ENCODE results near the gene PTPN14. TPM values are rescaled to one million over a fixed set of nuclear protein-coding genes. Genes with fewer than 3 reads are reported as not detected.
A peak's percentile ranks its signal among the peaks of the same experiment; 100 is the strongest.

The PTPN14 gene
- total RNA-seq, 2 experiments from 2014 or later = 0.20 to 0.28 TPM

DNA sequence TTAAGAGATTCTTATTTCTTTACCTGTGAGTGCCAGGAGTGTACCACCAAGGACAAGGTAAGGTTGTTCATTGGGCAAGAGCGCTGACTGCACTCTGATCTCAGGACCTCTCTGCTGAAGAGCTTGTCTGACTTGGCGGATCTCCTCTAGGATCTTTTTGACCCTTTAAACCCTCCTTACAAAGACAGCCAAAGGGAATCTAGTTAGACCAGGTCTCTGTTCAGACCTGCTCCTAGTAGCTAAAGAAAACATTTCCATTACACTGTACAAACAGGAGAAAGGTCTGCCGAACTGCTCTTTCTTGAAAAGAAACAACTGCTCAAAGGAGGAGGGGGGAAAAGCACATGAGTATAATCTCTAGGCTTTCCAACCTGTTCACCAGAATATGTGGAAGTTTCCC lies 221.2 kb downstream of the PTPN14 start:
- ChIA-PET CTCF (interaction anchor here (0.6 to 14.8 kb wide), 18 partner anchors 9 to 297 kb away, joined by 4 to 390 read pairs (median 14); no protein-coding TSS in a partner anchor), POLR2A (interaction anchor here (0.7 to 1.5 kb wide), 2 partner anchors 69 to 122 kb away, joined by 3 to 4 read pairs; no protein-coding TSS in a partner anchor)
- peaks cover 16% of the 10 kb centered on the region for H3K4me1 Mint-ChIP-seq

GRCh38 chr1:214329470-214330220 lies 221.8 kb downstream of the PTPN14 start:
- ChIA-PET CTCF (interaction anchor here (0.6 to 14.8 kb wide), 30 partner anchors 8 to 298 kb away, joined by 3 to 390 read pairs (median 6); partner anchors contain the start of gene SMYD2), POLR2A (interaction anchor here (0.7 to 3.3 kb wide), 3 partner anchors 68 to 121 kb away, joined by 3 to 18 read pairs (median 4); no protein-coding TSS in a partner anchor)
- H3K4me3 Mint-ChIP-seq = no peak overlapping the region
- peaks cover 16% of the 10 kb centered on the region for H3K4me1 Mint-ChIP-seq
- H3K9me3 Mint-ChIP-seq = no peaks in the 10 kb centered on the region
- no peak for DNase-seq
- H3K27ac Mint-ChIP-seq = no peak overlapping the region
- peaks cover 10% of the 10 kb centered on the region for H3K36me3 Mint-ChIP-seq (ENCODE audit: low read depth)
- H3K27me3 Mint-ChIP-seq = no peaks in the 10 kb centered on the region

More for the DNA sequence above, 221.2 kb downstream of the PTPN14 start:
- Mint-ChIP-seq H3K36me3 (ENCODE audit: low read depth) (peaks cover 10% of the 10 kb centered on the region), H3K27me3 (no peaks in the 10 kb centered on the region), H3K9me3 (no peaks in the 10 kb centered on the region), H3K4me3 (no peak overlapping the region), H3K27ac (no peak overlapping the region)
- DNase-seq = no peak

- Mint-ChIP-seq H3K4me3 (no peak overlapping the region), H3K27me3 (no peaks in the 10 kb centered on the region), H3K9me3 (no peaks in the 10 kb centered on the region), H3K27ac (no peak overlapping the region), H3K36me3 (ENCODE audit: low read depth) (peaks cover 6% of the 10 kb centered on the region), H3K4me1 (peaks cover 16% of the 10 kb centered on the region)
- CTCF ChIA-PET = interaction anchor here (0.6 to 14.8 kb wide), 35 partner anchors 9 to 371 kb away, joined by 3 to 390 read pairs (median 5); partner anchors contain the start of gene SMYD2
- DNase-seq = peak; percentile 84
- POLR2A ChIA-PET = interaction anchor here (1.4 to 3.3 kb wide), 2 partner anchors 68 to 115 kb away, joined by 5 to 18 read pairs; no protein-coding TSS in a partner anchor
Observed at GRCh38 chr1:214328770-214329469, 222.5 kb downstream of the PTPN14 start.

DNA sequence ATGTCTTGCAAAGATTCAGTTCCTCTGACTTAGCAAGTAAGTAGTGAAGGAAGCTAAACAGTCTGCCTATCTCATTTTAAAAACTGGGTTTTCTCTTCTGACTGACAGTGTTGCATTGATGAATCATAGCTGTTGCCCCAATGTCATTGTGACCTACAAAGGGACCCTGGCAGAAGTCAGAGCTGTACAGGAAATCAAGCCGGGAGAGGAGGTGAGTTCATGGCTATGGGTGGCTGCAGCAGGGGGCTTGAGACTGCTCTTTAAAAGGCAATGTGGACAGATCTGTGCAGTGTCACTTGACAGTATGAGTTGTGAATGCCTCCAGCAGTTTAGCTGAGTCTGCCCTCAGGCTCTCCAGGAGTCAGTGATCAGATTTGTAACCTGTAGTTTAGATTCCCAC lies 223.9 kb downstream of the PTPN14 start:
- no peak for DNase-seq
- Mint-ChIP-seq H3K4me3 (no peak overlapping the region), H3K36me3 (ENCODE audit: low read depth) (peaks cover 6% of the 10 kb centered on the region), H3K27me3 (no peaks in the 10 kb centered on the region), H3K4me1 (peaks cover 16% of the 10 kb centered on the region), H3K9me3 (no peaks in the 10 kb centered on the region), H3K27ac (no peak overlapping the region)
- ChIA-PET POLR2A (interaction anchor here (3.3 kb wide), 1 partner anchor 66 kb away, joined by 18 read pairs; no protein-coding TSS in a partner anchor), CTCF (interaction anchor here (0.8 to 14.8 kb wide), 15 partner anchors 9 to 370 kb away, joined by 3 to 390 read pairs (median 10); partner anchors contain the start of gene SMYD2)

- CTCF ChIA-PET = interaction anchor here (1.8 to 14.8 kb wide), 4 partner anchors 8 to 113 kb away, joined by 3 to 390 read pairs (median 98); no protein-coding TSS in a partner anchor
- H3K9me3 Mint-ChIP-seq = no peaks in the 10 kb centered on the region
- no peak overlapping the region for H3K27ac Mint-ChIP-seq
- H3K4me1 Mint-ChIP-seq = peaks cover 19% of the 10 kb centered on the region
- no peaks in the 10 kb centered on the region for H3K27me3 Mint-ChIP-seq
- peaks cover 8% of the 10 kb centered on the region for H3K36me3 Mint-ChIP-seq (ENCODE audit: low read depth)
- H3K4me3 Mint-ChIP-seq = no peak overlapping the region
- DNase-seq = no peak
- POLR2A ChIA-PET = interaction anchor here (3.3 kb wide), 1 partner anchor 65 kb away, joined by 18 read pairs; no protein-coding TSS in a partner anchor
Observed at GRCh38 chr1:214326406-214326805, 225.0 kb downstream of the PTPN14 start.

GRCh38 chr1:214324896-214325800 lies 226.3 kb downstream of the PTPN14 start:
- no peak overlapping the region for H3K4me3 Mint-ChIP-seq
- H3K36me3 Mint-ChIP-seq (ENCODE audit: low read depth) = peaks cover 9% of the 10 kb centered on the region
- peaks cover 19% of the 10 kb centered on the region for H3K4me1 Mint-ChIP-seq
- DNase-seq = no peak
- no peaks in the 10 kb centered on the region for H3K27me3 Mint-ChIP-seq
- POLR2A ChIA-PET = no interaction called here
- CTCF ChIA-PET = interaction anchor here (0.9 to 14.8 kb wide), 5 partner anchors 52 to 1084 kb away, joined by 3 to 390 read pairs (median 3); no protein-coding TSS in a partner anchor
- H3K27ac Mint-ChIP-seq = no peak overlapping the region
- H3K9me3 Mint-ChIP-seq = no peaks in the 10 kb centered on the region

DNA sequence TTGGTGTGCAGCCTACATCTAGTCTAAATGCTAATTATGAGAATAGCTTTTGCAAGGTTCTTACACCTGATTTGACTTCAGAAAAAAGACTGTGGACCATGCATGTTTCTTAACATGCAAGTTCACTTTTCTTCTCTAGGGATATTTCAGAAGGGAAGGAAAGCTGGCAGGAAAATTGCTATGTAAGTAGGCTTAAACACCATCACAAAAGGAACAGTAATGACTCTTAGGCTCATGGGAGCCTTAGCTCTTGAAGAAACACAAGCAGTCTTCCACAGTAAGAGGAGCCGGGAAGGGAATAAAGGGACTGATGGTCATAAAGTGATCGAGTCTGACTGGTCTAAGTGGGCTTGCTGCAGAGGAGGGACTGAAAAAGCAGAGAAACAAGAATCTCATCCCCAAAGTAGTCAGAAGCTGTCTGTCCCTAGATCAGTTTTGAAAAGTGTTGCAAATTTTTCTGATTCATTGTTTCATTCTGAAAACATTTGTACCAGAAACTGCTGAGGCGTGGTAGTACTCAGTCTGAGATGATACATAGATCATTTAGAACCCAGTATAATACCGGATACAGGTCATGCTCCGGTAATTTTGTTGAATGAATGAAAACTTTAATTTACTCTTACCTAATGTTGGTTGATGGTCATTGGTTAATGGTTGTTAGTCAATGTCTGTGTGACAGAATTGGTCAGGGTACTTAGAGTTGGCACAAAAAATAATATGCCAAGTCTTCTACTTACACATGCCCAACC lies 229.5 kb downstream of the PTPN14 start:
- ChIA-PET CTCF (interaction anchor here (1.4 to 3.8 kb wide), 3 partner anchors 10 to 107 kb away, joined by 5 to 14 read pairs (median 13); no protein-coding TSS in a partner anchor), POLR2A (no interaction called here)
- no peak for DNase-seq
- H3K4me1 Mint-ChIP-seq = peaks cover 12% of the 10 kb centered on the region
- no peak overlapping the region for H3K27ac Mint-ChIP-seq
- H3K36me3 Mint-ChIP-seq (ENCODE audit: low read depth) = peaks cover 20% of the 10 kb centered on the region
- no peaks in the 10 kb centered on the region for H3K9me3 Mint-ChIP-seq
- H3K4me3 Mint-ChIP-seq = no peak overlapping the region
- H3K27me3 Mint-ChIP-seq = no peaks in the 10 kb centered on the region

- Mint-ChIP-seq H3K9me3 (no peaks in the 10 kb centered on the region), H3K27ac (no peak overlapping the region), H3K36me3 (ENCODE audit: low read depth) (peaks cover 27% of the 10 kb centered on the region), H3K27me3 (no peaks in the 10 kb centered on the region), H3K4me3 (no peak overlapping the region), H3K4me1 (peaks cover 9% of the 10 kb centered on the region)
- no peak for DNase-seq
- CTCF ChIA-PET = interaction anchor here (0.7 to 4.1 kb wide), 3 partner anchors 10 to 312 kb away, joined by 3 to 50 read pairs (median 13); no protein-coding TSS in a partner anchor
- POLR2A ChIA-PET = interaction anchor here (1.1 kb wide), 1 partner anchor 314 kb away, joined by 3 read pairs; no protein-coding TSS in a partner anchor
Observed at GRCh38 chr1:214319938-214320337, 231.5 kb downstream of the PTPN14 start.

- H3K27ac Mint-ChIP-seq = no peak overlapping the region
- POLR2A ChIA-PET = interaction anchor here (1.1 kb wide), 1 partner anchor 315 kb away, joined by 3 read pairs; no protein-coding TSS in a partner anchor
Observed at GRCh38 chr1:214318956-214319736, 232.3 kb downstream of the PTPN14 start.

GRCh38 chr1:214318356-214318755 lies 233.0 kb downstream of the PTPN14 start:
- no peak overlapping the region for H3K27ac Mint-ChIP-seq
- no peaks in the 10 kb centered on the region for H3K9me3 Mint-ChIP-seq
- DNase-seq = no peak
- ChIA-PET POLR2A (no interaction called here), CTCF (interaction anchor here (1.3 to 4.1 kb wide), 6 partner anchors 12 to 104 kb away, joined by 3 to 50 read pairs (median 5); no protein-coding TSS in a partner anchor)
- peaks cover 9% of the 10 kb centered on the region for H3K4me1 Mint-ChIP-seq
- no peaks in the 10 kb centered on the region for H3K27me3 Mint-ChIP-seq
- H3K4me3 Mint-ChIP-seq = no peak overlapping the region
- peaks cover 30% of the 10 kb centered on the region for H3K36me3 Mint-ChIP-seq (ENCODE audit: low read depth)

More at GRCh38 chr1:214318956-214319736, 232.3 kb downstream of the PTPN14 start:
- CTCF ChIA-PET = interaction anchor here (1.9 to 4.1 kb wide), 4 partner anchors 11 to 58 kb away, joined by 6 to 50 read pairs (median 17); no protein-coding TSS in a partner anchor
- peaks cover 9% of the 10 kb centered on the region for H3K4me1 Mint-ChIP-seq
- H3K9me3 Mint-ChIP-seq = no peaks in the 10 kb centered on the region
- DNase-seq = no peak
- no peaks in the 10 kb centered on the region for H3K27me3 Mint-ChIP-seq
- H3K36me3 Mint-ChIP-seq (ENCODE audit: low read depth) = peaks cover 27% of the 10 kb centered on the region
- no peak overlapping the region for H3K4me3 Mint-ChIP-seq
